HG03060 (cell line): Measurements from ENCODE around the gene SCFD2.
"Not testable (repeated sequence)": the region's sequence is repeated elsewhere in the genome, so short reads cannot be mapped to it uniquely, and the experiment has no call there.

Source experiments
- ATAC-seq: cut with Tn5 transposase; IDR thresholded peaks from one replicate; pipeline ENCODE4 v1.9.1; 2021; ENCODE audit warnings: low read depth, moderate number of reproducible peaks; ENCODE audit not compliant: unreplicated experiment

SCFD2 gene

GRCh38 chr4:53365486-53366300, at the start of gene SCFD2:
Gene SCFD2 (minus strand): TSS chr4:53366061.
- peak; percentile 91 for ATAC-seq

DNA sequence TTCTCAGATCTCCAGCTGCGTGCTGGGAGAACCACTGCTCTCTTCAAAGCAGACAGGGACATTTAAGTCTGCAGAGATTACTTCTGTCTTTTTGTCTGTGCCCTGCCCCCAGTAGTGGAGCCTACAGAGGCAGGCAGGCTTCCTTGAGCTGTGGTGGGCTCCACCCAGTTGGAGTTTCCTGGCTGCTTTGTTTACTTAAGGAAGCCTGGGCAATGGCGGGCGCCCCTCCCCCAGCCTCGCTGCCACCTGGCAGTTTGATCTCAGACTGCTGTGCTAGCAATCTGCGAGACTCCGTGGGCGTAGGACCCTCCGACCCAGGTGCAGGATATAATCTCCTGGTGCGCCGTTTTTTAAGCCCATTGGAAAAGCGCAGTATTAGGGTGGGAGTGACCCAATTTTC, 43.6 kb upstream of the SCFD2 start:
- not testable (repeated sequence) for ATAC-seq

- no peak for ATAC-seq
Observed at GRCh38 chr4:53380221-53380620, 14.4 kb upstream of the SCFD2 start.

DNA sequence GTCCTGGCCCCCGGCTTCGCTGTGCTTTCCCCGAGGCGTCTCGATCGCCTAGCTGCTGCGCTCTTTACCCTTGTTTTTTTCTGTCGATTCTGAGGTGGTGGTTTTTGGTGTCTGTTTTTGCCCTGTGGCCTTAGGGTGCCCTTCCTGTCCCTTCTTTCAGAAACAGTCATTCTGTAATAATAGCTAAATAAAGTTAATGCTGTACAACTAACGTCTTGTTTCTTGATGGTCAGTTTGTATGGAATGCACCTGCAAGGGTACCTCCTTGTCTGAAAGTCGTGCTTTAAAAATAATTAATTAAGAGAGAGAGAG, 12.3 kb upstream of the SCFD2 start:
- peak; percentile 12 for ATAC-seq

- ATAC-seq, result peak; percentile 91
Observed at GRCh38 chr4:53377319-53378170, 11.7 kb upstream of the SCFD2 start, which contains the start of gene FIP1L1. Gene FIP1L1 (plus strand): TSS chr4:53377641. CDS start chr4:53377839, 198 bp downstream.

- no peak for ATAC-seq
Observed at GRCh38 chr4:53376900-53377299, 11.0 kb upstream of the SCFD2 start.

- ATAC-seq, result no peak
Observed at GRCh38 chr4:53374777-53375258, 9.0 kb upstream of the SCFD2 start.

GRCh38 chr4:53371843-53372521, 6.1 kb upstream of the SCFD2 start:
- ATAC-seq, result no peak

- no peak for ATAC-seq
Observed at GRCh38 chr4:53371049-53371448, 5.2 kb upstream of the SCFD2 start.

GRCh38 chr4:53367721-53368120, 1.9 kb upstream of the SCFD2 start:
- no peak for ATAC-seq

DNA sequence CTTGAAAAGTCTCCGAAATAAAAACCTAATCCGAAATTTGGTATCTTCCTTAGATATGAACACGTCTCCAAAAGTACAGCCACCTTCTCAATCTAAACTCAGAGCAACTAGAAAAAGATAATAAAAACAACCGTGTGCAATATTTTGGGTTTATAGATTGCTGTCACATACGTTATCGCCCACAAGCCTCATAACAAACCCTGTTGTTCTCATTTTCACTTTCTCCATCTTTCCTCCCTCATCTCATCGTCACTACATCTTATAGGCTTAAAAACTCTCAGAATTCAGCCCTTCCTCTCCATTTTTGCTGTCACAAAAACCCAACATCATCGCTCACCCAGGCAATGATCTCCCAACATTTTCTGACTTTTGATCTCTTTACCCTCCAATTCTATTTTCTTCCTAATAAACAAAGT, 448 bp upstream of the SCFD2 start:
- no peak for ATAC-seq

DNA sequence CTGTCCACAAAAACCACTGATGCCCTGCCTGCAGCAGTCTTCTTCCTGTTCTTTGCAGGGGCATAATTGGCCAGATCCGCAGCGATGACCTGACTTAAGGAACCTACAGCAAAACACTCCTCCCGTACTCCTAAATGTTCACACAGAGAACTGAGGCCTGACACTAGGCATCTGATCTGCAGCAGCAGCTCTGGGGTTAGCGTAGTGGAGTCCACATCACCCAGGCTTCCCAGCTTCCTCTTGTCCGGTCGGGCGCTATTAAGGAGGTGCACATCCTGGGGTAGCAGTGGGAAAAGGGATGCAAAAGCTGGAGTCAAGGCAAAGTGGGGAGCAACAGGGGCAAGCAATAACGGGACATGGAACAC, 758 bp downstream of the SCFD2 start:
- no peak for ATAC-seq

DNA sequence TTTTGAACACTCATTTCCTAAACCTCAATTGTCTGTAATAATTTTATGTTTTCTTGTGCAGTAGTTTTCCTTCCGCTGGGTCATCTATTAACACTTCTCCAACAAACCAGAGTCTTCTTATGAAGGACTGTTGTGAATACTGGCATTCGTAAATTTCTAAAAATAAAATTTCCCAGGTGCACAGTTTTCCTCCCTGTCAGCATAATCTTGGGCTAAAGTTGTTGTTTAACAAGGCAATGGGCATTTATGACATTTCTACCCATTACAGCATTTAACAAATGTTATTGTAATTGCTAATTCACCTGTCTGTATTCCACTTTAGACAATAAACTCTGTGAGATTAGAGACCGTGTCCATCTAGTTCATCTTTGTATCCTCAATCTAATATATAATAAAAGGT, 1.2 kb downstream of the SCFD2 start:
- ATAC-seq, result no peak

GRCh38 chr4:53362093-53362492, 3.8 kb downstream of the SCFD2 start:
- no peak for ATAC-seq

DNA sequence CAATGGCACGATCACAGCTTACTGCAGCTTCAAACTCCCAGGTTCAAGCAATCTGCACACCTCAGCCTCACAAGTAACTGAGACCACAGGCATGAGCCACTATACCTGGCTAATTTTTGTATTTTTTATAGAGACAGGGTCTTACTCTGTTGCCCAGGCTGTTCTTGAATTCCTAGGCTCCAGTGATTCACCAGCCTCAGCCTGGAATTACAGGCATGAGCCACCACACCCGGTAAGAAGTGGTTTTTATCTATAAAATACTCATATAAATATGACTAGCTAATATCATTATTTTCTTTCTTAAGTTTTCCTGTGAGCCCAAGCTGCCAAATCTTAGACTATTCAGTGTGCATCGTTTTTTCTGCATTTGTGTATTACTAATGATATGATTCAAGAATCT, 4.4 kb downstream of the SCFD2 start:
- ATAC-seq, result no peak

GRCh38 chr4:53355930-53356521, 9.8 kb downstream of the SCFD2 start:
- ATAC-seq, result no peak

- ATAC-seq, result no peak
Observed at GRCh38 chr4:53354012-53354722, 11.7 kb downstream of the SCFD2 start.

- no peak for ATAC-seq
Observed at GRCh38 chr4:53349091-53349491, 16.8 kb downstream of the SCFD2 start.

GRCh38 chr4:53348046-53348445, 17.8 kb downstream of the SCFD2 start:
- no peak for ATAC-seq
